Panc1 (cell line): ENCODE data around the gene KIAA1958. TPM values are rescaled to one million over a fixed set of nuclear protein-coding genes. Genes with fewer than 3 reads are reported as not detected.

Experiments
- ATAC-seq: fragments of 200-7000 bp; cut with Tn5 transposase; 2 replicates; pipeline ENCODE4 v1.9.1; 2020; ENCODE audit warnings: mild to moderate bottlenecking, moderate library complexity
- BruUV-seq: library from RNA; stranded (reverse); fragments of 400-500 nt; replicated peaks from 2 replicates; lab custom pipeline; 2021; lab: Mats Ljungman, UMichigan
- CTCF ChIA-PET: fragments of 300-600 bp; sonication (Branson Sonifier 250); formaldehyde crosslinking; loops from one replicate; lab custom pipeline; 2022; ENCODE audit warnings: antibody characterized with exemption; lab: Charles Lee
- POLR2A ChIA-PET: fragments of 300-600 bp; sonication (Branson Sonifier 250); formaldehyde crosslinking; loops from one replicate; lab custom pipeline; 2022; ENCODE audit warnings: antibody characterized with exemption; lab: Charles Lee
- DNase-seq: peaks from one replicate; pipeline ENCODE4 v3.0.0-alpha.2; 2010; ENCODE audit warnings: low read depth, low spot score
- H3K27ac ChIP-seq: 2 replicates; pipeline ENCODE4 v1.5.1; 2011; ENCODE audit warnings: mild to moderate bottlenecking, low read length, inconsistent platforms
- H3K27me3 ChIP-seq: fragments of 200-500 bp; sonication (Bioruptor generic); 2 replicates; pipeline ENCODE4 v1.6.0; 2014; ENCODE audit warnings: low read length, inconsistent platforms; ENCODE audit not compliant: control insufficient read depth, insufficient read depth
- H3K36me3 ChIP-seq: fragments of 200-500 bp; sonication (Bioruptor generic); 2 replicates; pipeline ENCODE4 v1.5.1; 2014; ENCODE audit warnings: inconsistent platforms, mild to moderate bottlenecking, low read length, moderate library complexity; ENCODE audit not compliant: control insufficient read depth, insufficient read depth
- H3K4me1 ChIP-seq: 2 replicates; pipeline ENCODE4 v1.5.1; 2011; ENCODE audit warnings: inconsistent platforms, mild to moderate bottlenecking, low read length, moderate library complexity; ENCODE audit not compliant: control insufficient read depth, insufficient read depth
- H3K4me3 ChIP-seq, 2 experiments: 2 replicates each; pipeline ENCODE4 v1.5.1; 2011 to 2012; ENCODE audit warnings: low read depth in 2 of 2, low read length in 2 of 2, mild to moderate bottlenecking in 2 of 2, inconsistent platforms in 1 of 2, moderate library complexity in 1 of 2
- H3K9me3 ChIP-seq: fragments of 200-500 bp; sonication (Bioruptor generic); 2 replicates; pipeline ENCODE4 v1.5.1; 2014; ENCODE audit warnings: low read depth, mild to moderate bottlenecking, inconsistent platforms, low read length, moderate library complexity; ENCODE audit not compliant: control insufficient read depth, insufficient read depth
- CTCF ChIP-seq: fragments of 450-650 bp; IDR thresholded peaks from 2 replicates; pipeline ENCODE4 v1.5.1; 2017; ENCODE audit warnings: mild to moderate bottlenecking
- POLR2AphosphoS5 ChIP-seq: IDR thresholded peaks from 2 replicates; pipeline ENCODE4 v1.6.1; 2012; ENCODE audit warnings: mild to moderate bottlenecking, low read depth, low read length, moderate library complexity
- SIN3A ChIP-seq: IDR thresholded peaks from 2 replicates; pipeline ENCODE4 v1.6.1; 2012; ENCODE audit warnings: low read depth, mild to moderate bottlenecking, low read length, moderate library complexity, borderline replicate concordance; ENCODE audit not compliant: insufficient read depth
- TCF7L2 ChIP-seq: IDR thresholded peaks from 2 replicates; pipeline ENCODE4 v1.6.1; 2011; ENCODE audit warnings: mild to moderate bottlenecking, low read depth, low read length, inconsistent platforms
- in situ Hi-C: cut with HindIII; loops from 2 replicates; pipeline ENCODE4 v1.10.0; 2016; ENCODE audit warnings: low sequenced_read_pairs, low pct_unique_long_range_greater_than_20kb
- intact Hi-C: fragments of 100-400 bp; cut with micrococcal nuclease; formaldehyde crosslinking; loops from one replicate; pipeline ENCODE4 v1.10.0; 2022; ENCODE audit not compliant: unreplicated experiment
- total RNA-seq: library from RNA; stranded (reverse); gene quantifications from one replicate; pipeline ENCODE4 v1.2.1, GENCODE V29; 2021; ENCODE audit not compliant: unreplicated experiment
- TF ChIP-seq, protein P1 (sequence below), 2 experiments: IDR thresholded peaks; 2 replicates each; pipeline ENCODE4 v1.6.1; 2011 to 2012; ENCODE audit warnings: low read depth in 2 of 2, control low read depth in 1 of 2, low read length in 1 of 2, mild to moderate bottlenecking in 1 of 2, moderate library complexity in 1 of 2; ENCODE audit not compliant: insufficient read depth in 1 of 2

The KIAA1958 gene
- total RNA-seq, 1 experiment from 2014 or later: 10.4 TPM

- no peak for TF ChIP-seq SIN3A
- TF ChIP-seq CTCF: no peak
- TF ChIP-seq POLR2AphosphoS5: no peak
- TF ChIP-seq, protein P1, sequence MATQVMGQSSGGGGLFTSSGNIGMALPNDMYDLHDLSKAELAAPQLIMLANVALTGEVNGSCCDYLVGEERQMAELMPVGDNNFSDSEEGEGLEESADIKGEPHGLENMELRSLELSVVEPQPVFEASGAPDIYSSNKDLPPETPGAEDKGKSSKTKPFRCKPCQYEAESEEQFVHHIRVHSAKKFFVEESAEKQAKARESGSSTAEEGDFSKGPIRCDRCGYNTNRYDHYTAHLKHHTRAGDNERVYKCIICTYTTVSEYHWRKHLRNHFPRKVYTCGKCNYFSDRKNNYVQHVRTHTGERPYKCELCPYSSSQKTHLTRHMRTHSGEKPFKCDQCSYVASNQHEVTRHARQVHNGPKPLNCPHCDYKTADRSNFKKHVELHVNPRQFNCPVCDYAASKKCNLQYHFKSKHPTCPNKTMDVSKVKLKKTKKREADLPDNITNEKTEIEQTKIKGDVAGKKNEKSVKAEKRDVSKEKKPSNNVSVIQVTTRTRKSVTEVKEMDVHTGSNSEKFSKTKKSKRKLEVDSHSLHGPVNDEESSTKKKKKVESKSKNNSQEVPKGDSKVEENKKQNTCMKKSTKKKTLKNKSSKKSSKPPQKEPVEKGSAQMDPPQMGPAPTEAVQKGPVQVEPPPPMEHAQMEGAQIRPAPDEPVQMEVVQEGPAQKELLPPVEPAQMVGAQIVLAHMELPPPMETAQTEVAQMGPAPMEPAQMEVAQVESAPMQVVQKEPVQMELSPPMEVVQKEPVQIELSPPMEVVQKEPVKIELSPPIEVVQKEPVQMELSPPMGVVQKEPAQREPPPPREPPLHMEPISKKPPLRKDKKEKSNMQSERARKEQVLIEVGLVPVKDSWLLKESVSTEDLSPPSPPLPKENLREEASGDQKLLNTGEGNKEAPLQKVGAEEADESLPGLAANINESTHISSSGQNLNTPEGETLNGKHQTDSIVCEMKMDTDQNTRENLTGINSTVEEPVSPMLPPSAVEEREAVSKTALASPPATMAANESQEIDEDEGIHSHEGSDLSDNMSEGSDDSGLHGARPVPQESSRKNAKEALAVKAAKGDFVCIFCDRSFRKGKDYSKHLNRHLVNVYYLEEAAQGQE (IDR thresholded peaks at IDR 0.05; ENCODE audit: insufficient read depth in 1 of 2, low read depth in 2 of 2, low read length in 1 of 2): no peak
- no peak for TF ChIP-seq TCF7L2
- Histone ChIP-seq H3K9me3 (no peaks in the 10 kb centered on the region), H3K4me3 (no peak overlapping the region), H3K4me1 (no peaks in the 10 kb centered on the region), H3K27ac (no peak overlapping the region), H3K27me3 (no peaks in the 10 kb centered on the region), H3K36me3 (peaks cover 4% of the 10 kb centered on the region; the same call in 1 of the 2 replicates)
- CTCF ChIA-PET: no interaction called here
- POLR2A ChIA-PET: no interaction called here
- intact Hi-C loops: no loop called here
- ATAC-seq (no peak), DNase-seq (no peak)
- no TSS peak for BruUV-seq
- in situ Hi-C loops: no loop called here
These were observed 12.6 kb upstream of the KIAA1958 start for GRCh38 chr9:112473986-112474385.

DNA sequence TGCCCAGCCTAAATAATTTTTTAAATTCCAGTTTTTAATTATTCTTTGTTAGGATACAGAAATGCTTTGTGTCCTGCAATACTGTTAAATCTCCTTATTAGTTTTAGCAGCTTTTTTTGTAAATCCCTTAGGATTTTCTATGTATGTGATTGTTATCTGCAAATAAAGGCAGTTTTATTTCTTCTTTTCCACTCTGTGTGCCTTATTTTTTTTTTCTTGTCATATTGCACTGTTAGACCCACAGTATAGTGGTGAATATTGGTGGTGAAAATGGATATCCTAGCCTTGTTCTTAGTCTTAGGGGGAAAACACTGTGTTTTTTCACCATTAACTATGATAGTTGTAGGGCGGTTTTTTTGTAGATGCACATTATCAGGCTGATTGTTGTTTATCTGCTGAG lies 11.3 kb upstream of the KIAA1958 start:
- POLR2A ChIA-PET: no interaction called here
- in situ Hi-C loops: no loop called here
- CTCF ChIA-PET: no interaction called here

More for the DNA sequence above, 11.3 kb upstream of the KIAA1958 start:
- TF ChIP-seq, protein P1 (IDR thresholded peaks at IDR 0.05; ENCODE audit: insufficient read depth in 1 of 2, low read depth in 2 of 2, low read length in 1 of 2): no peak
- no peak for TF ChIP-seq SIN3A
- no peak for TF ChIP-seq POLR2AphosphoS5
- TF ChIP-seq CTCF: no peak
- no peak for TF ChIP-seq TCF7L2
- no peaks in the 10 kb centered on the region for H3K27me3 ChIP-seq
- BruUV-seq: no TSS peak
- H3K27ac ChIP-seq: no peak overlapping the region
- intact Hi-C loops: no loop called here
- DNase-seq: no peak
- H3K4me3 ChIP-seq: no peak overlapping the region
- no peaks in the 10 kb centered on the region for H3K4me1 ChIP-seq
- H3K36me3 ChIP-seq: peaks cover 4% of the 10 kb centered on the region; the same call in 1 of the 2 replicates
- H3K9me3 ChIP-seq: no peaks in the 10 kb centered on the region
- no peak for ATAC-seq
